ENCODE measurements around the gene CCL2.

The CCL2 gene

GRCh38 chr17:34302636-34303035 lies 47.6 kb downstream of the CCL2 start:
- TF ChIP-seq REST (IDR thresholded peaks at IDR 0.05; ENCODE audit: insufficient read depth in 1 of 2, low read depth in 2 of 2, low read length in 2 of 2) (no peak), TAF1 (IDR thresholded peaks at IDR 0.05; ENCODE audit: borderline replicate concordance, insufficient read depth, low read length) (no peak), POLR2AphosphoS5 (IDR thresholded peaks at IDR 0.05; ENCODE audit: low read depth, low read length) (no peak), SIN3A (IDR thresholded peaks at IDR 0.05; ENCODE audit: borderline replicate concordance, insufficient read depth, low read length) (no peak), FOXP2 (optimal IDR thresholded peaks at IDR 0.05; ENCODE audit: borderline replicate concordance, extremely low read depth, extremely low read length, insufficient read depth) (no peak)

GRCh38 chr17:34303606-34304005 lies 48.5 kb downstream of the CCL2 start:
- no peak for TF ChIP-seq POLR2AphosphoS5 (IDR thresholded peaks at IDR 0.05; ENCODE audit: low read depth, low read length)
- TF ChIP-seq TAF1 (IDR thresholded peaks at IDR 0.05; ENCODE audit: borderline replicate concordance, insufficient read depth, low read length): no peak
- no peak for TF ChIP-seq REST (IDR thresholded peaks at IDR 0.05; ENCODE audit: insufficient read depth in 1 of 2, low read depth in 2 of 2, low read length in 2 of 2)
- no peak for TF ChIP-seq SIN3A (IDR thresholded peaks at IDR 0.05; ENCODE audit: borderline replicate concordance, insufficient read depth, low read length)
- TF ChIP-seq FOXP2 (optimal IDR thresholded peaks at IDR 0.05; ENCODE audit: borderline replicate concordance, extremely low read depth, extremely low read length, insufficient read depth): no peak

DNA sequence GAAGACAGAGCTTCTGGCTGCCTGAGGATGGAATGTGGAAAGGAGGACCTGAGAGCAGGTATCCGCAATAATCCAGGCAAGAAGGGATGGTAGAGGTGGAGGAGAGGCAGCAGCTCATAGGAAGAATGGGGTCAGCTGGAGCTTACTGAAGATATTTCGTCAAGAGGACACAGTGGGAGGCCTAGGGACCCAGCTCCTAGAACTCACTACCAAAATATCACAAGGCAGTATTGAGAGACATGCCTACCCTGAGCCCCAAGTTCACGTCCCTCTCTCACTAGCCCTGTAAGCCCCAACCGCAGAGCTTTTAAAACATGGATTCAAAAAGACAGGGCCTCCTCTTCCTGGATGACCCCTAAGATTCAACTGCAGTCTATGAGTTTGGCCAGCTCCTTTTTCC lies 50.0 kb downstream of the CCL2 start:
- no peak for TF ChIP-seq SIN3A (IDR thresholded peaks at IDR 0.05; ENCODE audit: borderline replicate concordance, insufficient read depth, low read length)
- no peak for TF ChIP-seq FOXP2 (optimal IDR thresholded peaks at IDR 0.05; ENCODE audit: borderline replicate concordance, extremely low read depth, extremely low read length, insufficient read depth)
- no peak for TF ChIP-seq POLR2AphosphoS5 (IDR thresholded peaks at IDR 0.05; ENCODE audit: low read depth, low read length)
- no peak for TF ChIP-seq REST (IDR thresholded peaks at IDR 0.05; ENCODE audit: insufficient read depth in 1 of 2, low read depth in 2 of 2, low read length in 2 of 2)
- no peak for TF ChIP-seq TAF1 (IDR thresholded peaks at IDR 0.05; ENCODE audit: borderline replicate concordance, insufficient read depth, low read length)

GRCh38 chr17:34305606-34306005 lies 50.5 kb downstream of the CCL2 start:
- no peak for TF ChIP-seq REST (IDR thresholded peaks at IDR 0.05; ENCODE audit: insufficient read depth in 1 of 2, low read depth in 2 of 2, low read length in 2 of 2)
- no peak for TF ChIP-seq TAF1 (IDR thresholded peaks at IDR 0.05; ENCODE audit: borderline replicate concordance, insufficient read depth, low read length)
- no peak for TF ChIP-seq POLR2AphosphoS5 (IDR thresholded peaks at IDR 0.05; ENCODE audit: low read depth, low read length)
- no peak for TF ChIP-seq FOXP2 (optimal IDR thresholded peaks at IDR 0.05; ENCODE audit: borderline replicate concordance, extremely low read depth, extremely low read length, insufficient read depth)

GRCh38 chr17:34306466-34306865 lies 51.4 kb downstream of the CCL2 start:
- TF ChIP-seq SIN3A (IDR thresholded peaks at IDR 0.05; ENCODE audit: borderline replicate concordance, insufficient read depth, low read length) (no peak), REST (IDR thresholded peaks at IDR 0.05; ENCODE audit: insufficient read depth in 1 of 2, low read depth in 2 of 2, low read length in 2 of 2) (no peak), TAF1 (IDR thresholded peaks at IDR 0.05; ENCODE audit: borderline replicate concordance, insufficient read depth, low read length) (no peak), POLR2AphosphoS5 (IDR thresholded peaks at IDR 0.05; ENCODE audit: low read depth, low read length) (no peak), FOXP2 (optimal IDR thresholded peaks at IDR 0.05; ENCODE audit: borderline replicate concordance, extremely low read depth, extremely low read length, insufficient read depth) (no peak)
